Spleen (tissue), 11 donors: ENCODE data around the gene NCF4. TPM values are rescaled to one million over a fixed set of nuclear protein-coding genes. Genes with fewer than 3 reads are reported as not detected.

Source experiments
- DNase-seq: peaks from one replicate; pipeline ENCODE4 v3.0.0-alpha.2; 2020
- H3K27ac ChIP-seq, 8 donors: fragments of 200-600 bp; sonication (generic) in 7 of 8; 1 replicate in 4 of 8; 2 replicates in 4 of 8; pipeline versions ENCODE4 v1.5.0 to v1.8.0; 2016 to 2021; ENCODE audit warnings: inconsistent platforms in 4 of 8, mild to moderate bottlenecking in 4 of 8, moderate library complexity in 1 of 8
- H3K27me3 ChIP-seq, 7 donors: fragments of 200-600 bp; sonication (generic) in 6 of 7; replicated peaks in 1 of 7; 1 replicate in 4 of 7; 2 replicates in 3 of 7; pipeline versions ENCODE4 v1.5.0 to v1.8.0; 2016 to 2021; ENCODE audit warnings: inconsistent platforms in 3 of 7, mild to moderate bottlenecking in 1 of 7
- H3K36me3 ChIP-seq, 6 donors: fragments of 200-600 bp; sonication (generic) in 5 of 6; 1 replicate in 4 of 6; 2 replicates in 2 of 6; pipeline versions ENCODE4 v1.5.0 to v1.8.0; 2016 to 2021; ENCODE audit warnings: inconsistent platforms in 2 of 6
- H3K4me1 ChIP-seq, 6 donors: fragments of 200-600 bp; sonication (generic) in 5 of 6; 1 replicate in 3 of 6; 2 replicates in 3 of 6; pipeline versions ENCODE4 v1.5.0 to v1.8.0; 2016 to 2021; ENCODE audit warnings: inconsistent platforms in 3 of 6
- H3K4me3 ChIP-seq, 8 donors: fragments of 200-600 bp; sonication (generic) in 7 of 8; 1 replicate in 4 of 8; 2 replicates in 4 of 8; pipeline versions ENCODE4 v1.5.0 to v1.8.0; 2016 to 2021; ENCODE audit warnings: inconsistent platforms in 4 of 8, mild to moderate bottlenecking in 4 of 8, moderate library complexity in 2 of 8
- H3K9me3 ChIP-seq, 8 donors: fragments of 200-600 bp; sonication (generic) in 7 of 8; 1 replicate in 4 of 8; 2 replicates in 4 of 8; pipeline versions ENCODE4 v1.5.0 to v1.8.0; 2016 to 2021; ENCODE audit warnings: inconsistent platforms in 4 of 8
- CTCF ChIP-seq, 11 experiments: fragments of 200-600 bp in 7 of 11; fragments of 450-650 bp in 4 of 11; sonication (generic) in 4 of 11; IDR thresholded peaks in 8 of 11; conservative IDR thresholded peaks in 3 of 11; 1 replicate in 7 of 11; 2 replicates in 4 of 11; pipeline versions ENCODE4 v1.4.0 to v1.8.0; 2016 to 2021; ENCODE audit warnings: antibody characterized with exemption in 11 of 11, inconsistent platforms in 4 of 11, mild to moderate bottlenecking in 1 of 11
- POLR2A ChIP-seq, 3 donors: fragments of 450-650 bp; IDR thresholded peaks; one replicate each; pipeline ENCODE4 v1.5.1; 2017; ENCODE audit warnings: antibody characterized with exemption in 3 of 3, mild to moderate bottlenecking in 1 of 3
- POLR2AphosphoS5 ChIP-seq, 3 donors: sonication (generic); formaldehyde crosslinking; IDR thresholded peaks; one replicate each; pipeline ENCODE4 v1.5.1; 2017; ENCODE audit warnings: antibody characterized with exemption in 3 of 3
- WGBS, 5 donors: extraction: QIAGEN DNeasy Blood & Tissue Kit in 3 of 5; methylation state at CpG; one replicate each; pipeline versions ENCODE4 v1.1.5 to v1.1.7; 2013 to 2018; 5-methylcytosine and 5-hydroxymethylcytosine counted together
- intact Hi-C: fragments of 100-400 bp; cut with DNase I; formaldehyde crosslinking; loops from one replicate; pipeline ENCODE4 v1.15.0; 2023; ENCODE audit warnings: low total_unique reads
- polyA plus RNA-seq, 3 donors: library from polyadenylated mRNA; stranded (reverse); fragments of 200-250 nt; gene quantifications; one replicate each; pipeline ENCODE4 v1.2.1, GENCODE V29; 2013
- total RNA-seq, 7 donors: library from RNA; depleted of rRNA in 3 of 7; stranded (reverse); fragments of >200 nt in 3 of 7; fragmentation: NEBNext Ultra II Directional in 4 of 7; extraction: Animal tissue kit (Norgen Biotek cat#: 25700) in 4 of 7; gene quantifications; one replicate each; pipeline versions ENCODE4 v1.1.0 to v1.2.1, GENCODE V29; 2016 to 2021
- donor health status: healthy with polysubstance abuse.
- donor health status: DM: no; HTN: no; CAD: no; lungs with moderate emphysema.
- donor health status: DM: no; HTN: no; CAD: no.
- donor health status: Bipolar disorder and iron deficiency.
- donor health status: healthy.
- donor health status: DM: no; HTN: no; CAD: no.
- donor health status: DM: yes; HTN: yes; CAD: no.

NCF4 gene
- total and polyA plus RNA-seq, 10 donors: 89.0 to 222 (median 154) TPM

DNA sequence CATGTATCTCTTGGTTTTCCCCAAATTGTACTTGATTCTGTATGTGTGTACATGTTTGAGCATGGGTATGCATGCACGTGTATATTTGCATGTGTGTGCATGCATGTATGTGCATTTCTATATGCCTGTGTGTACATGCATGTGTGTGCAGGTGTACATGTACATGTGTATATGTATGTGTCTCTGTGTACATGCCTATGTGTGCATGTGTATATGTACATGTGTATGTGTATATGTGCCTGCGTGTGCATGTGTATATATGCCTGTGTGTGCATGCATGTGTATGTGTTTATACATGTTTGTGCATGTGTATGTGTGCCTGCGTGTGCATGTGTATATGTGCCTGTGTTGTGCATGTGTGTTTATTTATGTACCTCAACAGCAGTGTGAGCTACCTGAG, 5.3 kb upstream of the NCF4 start:
- Histone ChIP-seq H3K9me3 (peaks cover 0 to 7% (median 0%) of the 10 kb centered on the region in 8 donors), H3K4me1 (peaks cover 2 to 62% (median 23%) of the 10 kb centered on the region in 6 donors), H3K27ac (no peak overlapping the region), H3K27me3 (peaks cover 0 to 2% (median 0%) of the 10 kb centered on the region in 7 donors), H3K36me3 (no peaks in the 10 kb centered on the region), H3K4me3 (no peak overlapping the region)
- no peak for TF ChIP-seq POLR2AphosphoS5 (IDR thresholded peaks at IDR 0.05)
- TF ChIP-seq POLR2A (IDR thresholded peaks at IDR 0.05): no peak
- WGBS, 5 donors: 91 to 93% (median 93%) methylated on average over 3 of the region's 3 CpGs
- intact Hi-C loops: loop anchor here (5.0 kb wide), 2 partner anchors 73 to 308 kb away; no protein-coding TSS in a partner anchor
- no peak for DNase-seq

- 7 to 10% (median 8%) methylated on average over 30 of the region's 30 CpGs for WGBS, 5 donors
- TF ChIP-seq POLR2AphosphoS5 (IDR thresholded peaks at IDR 0.05) (peak; percentile 75 to 88 (median 77)), CTCF (IDR thresholded peaks at IDR 0.05 in 8 of 11, conservative IDR thresholded peaks at IDR 0.05 in 3 of 11) (peak; percentile 99 to 100 (median 100)), POLR2A (IDR thresholded peaks at IDR 0.05) (no peak)
- H3K27me3 ChIP-seq: no peaks in the 10 kb centered on the region
- H3K36me3 ChIP-seq: no peaks in the 10 kb centered on the region
- H3K4me3 ChIP-seq: peak overlapping the region in 1 of 8 donors; percentile 48
- peak; percentile 98 for DNase-seq
- peaks cover 0 to 7% (median 0%) of the 10 kb centered on the region in 8 donors for H3K9me3 ChIP-seq
- intact Hi-C loops: loop anchor here (2.0 to 5.0 kb wide), 3 partner anchors 74 to 309 kb away; no protein-coding TSS in a partner anchor
- H3K4me1 ChIP-seq: peaks cover 2 to 70% (median 31%) of the 10 kb centered on the region in 6 donors
- H3K27ac ChIP-seq: peak overlapping the region in 3 of 8 donors; percentile 32 to 96 (median 94)
These were observed 4.5 kb upstream of the NCF4 start for GRCh38 chr22:36856121-36856791.

DNA sequence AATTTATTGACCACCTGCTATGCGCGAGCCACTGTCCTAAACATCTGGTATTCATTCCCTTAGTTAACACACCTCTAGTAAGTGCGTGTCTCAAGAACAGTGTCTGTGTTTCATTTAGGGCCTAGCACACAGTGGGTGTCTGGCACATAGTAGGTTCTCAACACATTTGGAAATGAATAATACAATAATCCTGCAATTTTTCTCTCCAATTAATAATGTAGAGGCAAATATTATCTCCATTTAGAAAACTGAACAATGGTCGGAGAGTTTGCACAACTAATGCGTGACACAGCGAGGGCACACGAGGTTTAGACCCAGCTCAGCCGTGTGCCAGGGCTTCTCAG, 4.0 kb upstream of the NCF4 start:
- WGBS, 5 donors: 65 to 72% (median 67%) methylated on average over 8 of the region's 8 CpGs
- peak; percentile 41 for DNase-seq
- no peaks in the 10 kb centered on the region for H3K27me3 ChIP-seq
- peak overlapping the region in 4 of 8 donors; percentile 19 to 96 (median 63) for H3K27ac ChIP-seq
- peaks cover 0 to 7% (median 0%) of the 10 kb centered on the region in 8 donors for H3K9me3 ChIP-seq
- no peaks in the 10 kb centered on the region for H3K36me3 ChIP-seq
- peak overlapping the region in 1 of 8 donors; percentile 48 for H3K4me3 ChIP-seq
- intact Hi-C loops: loop anchor here (2.0 to 5.0 kb wide), 3 partner anchors 74 to 309 kb away; no protein-coding TSS in a partner anchor
- peaks cover 2 to 75% (median 36%) of the 10 kb centered on the region in 6 donors for H3K4me1 ChIP-seq
- TF ChIP-seq POLR2A (IDR thresholded peaks at IDR 0.05) (no peak), CTCF (IDR thresholded peaks at IDR 0.05 in 8 of 11, conservative IDR thresholded peaks at IDR 0.05 in 3 of 11) (no peak), POLR2AphosphoS5 (IDR thresholded peaks at IDR 0.05) (no peak)

DNA sequence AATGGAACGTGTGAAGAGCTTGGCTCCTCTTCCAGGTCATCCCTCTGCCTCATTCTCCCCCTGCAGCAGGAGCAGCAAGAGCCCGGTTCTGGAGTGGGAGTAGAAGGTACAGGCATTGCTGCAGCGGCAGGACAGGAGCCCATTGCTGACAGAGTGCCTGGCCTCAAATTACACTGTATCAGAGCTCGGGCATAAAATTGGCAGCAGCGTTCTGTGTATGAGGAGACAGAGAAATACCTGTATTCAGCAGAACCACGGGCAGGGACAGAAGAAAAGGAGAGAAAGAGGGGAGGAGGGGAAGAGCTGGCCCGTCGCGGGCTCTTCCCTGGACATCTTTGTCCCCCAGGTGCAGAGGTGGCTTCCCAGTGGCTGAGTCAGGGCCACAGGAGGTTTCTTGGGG, 2.6 kb upstream of the NCF4 start:
- WGBS, 5 donors: 80 to 89% (median 82%) methylated on average over 9 of the region's 9 CpGs
- TF ChIP-seq POLR2A (IDR thresholded peaks at IDR 0.05) (no peak), POLR2AphosphoS5 (IDR thresholded peaks at IDR 0.05) (no peak), CTCF (IDR thresholded peaks at IDR 0.05 in 8 of 11, conservative IDR thresholded peaks at IDR 0.05 in 3 of 11) (no peak)
- Histone ChIP-seq H3K27me3 (no peaks in the 10 kb centered on the region), H3K4me1 (peaks cover 2 to 84% (median 49%) of the 10 kb centered on the region in 6 donors), H3K36me3 (no peaks in the 10 kb centered on the region), H3K4me3 (no peak overlapping the region), H3K27ac (peak overlapping the region in 6 of 8 donors; percentile 65 to 96 (median 92)), H3K9me3 (no peaks in the 10 kb centered on the region)
- intact Hi-C loops: loop anchor here (5.0 kb wide), 2 partner anchors 76 to 311 kb away; no protein-coding TSS in a partner anchor
- DNase-seq: no peak
